MM.1S (cell line): Measurements from ENCODE around the gene OBSCN.

Experiments used
- DNase-seq: peaks from one replicate; pipeline ENCODE4 v3.0.0-alpha.2; 2015
- H2AFZ ChIP-seq: fragments of 300-600 bp; sonication (generic); 2 replicates; pipeline ENCODE4 v1.6.0; 2016; ENCODE audit warnings: antibody characterized with exemption, low read length
- H3F3A ChIP-seq: fragments of 300-600 bp; sonication (generic); 2 replicates; pipeline ENCODE4 v1.6.1; 2016; ENCODE audit warnings: mild to moderate bottlenecking, antibody characterized with exemption, low read length, moderate library complexity, mixed read lengths; ENCODE audit not compliant: insufficient read depth
- H3K27ac ChIP-seq: fragments of 300-600 bp; sonication (generic); 2 replicates; pipeline ENCODE4 v1.5.1; 2016; ENCODE audit warnings: mild to moderate bottlenecking, low read length
- H3K27me3 ChIP-seq: fragments of 300-600 bp; sonication (generic); replicated peaks from 2 replicates; pipeline ENCODE4 v1.6.0; 2016; ENCODE audit warnings: low read length; ENCODE audit not compliant: insufficient read depth
- H3K36me3 ChIP-seq: fragments of 300-600 bp; sonication (generic); replicated peaks from 2 replicates; pipeline ENCODE4 v1.6.1; 2016; ENCODE audit warnings: mild to moderate bottlenecking, low read length, mixed read lengths; ENCODE audit not compliant: insufficient read depth
- H3K4me1 ChIP-seq: fragments of 300-600 bp; sonication (generic); 2 replicates; pipeline ENCODE4 v1.6.1; 2016; ENCODE audit warnings: low read length, mixed read lengths
- H3K4me2 ChIP-seq: fragments of 300-600 bp; sonication (generic); 2 replicates; pipeline ENCODE4 v1.6.0; 2016; ENCODE audit warnings: low read depth, low read length
- H3K4me3 ChIP-seq: fragments of 300-600 bp; sonication (generic); 2 replicates; pipeline ENCODE4 v1.5.1; 2016; ENCODE audit warnings: low read length, mixed read lengths
- H3K79me2 ChIP-seq: fragments of 300-600 bp; sonication (generic); 2 replicates; pipeline ENCODE4 v1.6.1; 2016; ENCODE audit warnings: mixed run types, low read length, mixed read lengths
- H3K9ac ChIP-seq: fragments of 300-600 bp; sonication (generic); 2 replicates; pipeline ENCODE4 v1.6.1; 2016; ENCODE audit warnings: low read length, mixed read lengths
- H3K9me2 ChIP-seq: fragments of 300-600 bp; sonication (generic); replicated peaks from 2 replicates; pipeline ENCODE4 v1.6.1; 2016; ENCODE audit warnings: mild to moderate bottlenecking, low read length, mixed read lengths; ENCODE audit not compliant: insufficient read depth
- H3K9me3 ChIP-seq: fragments of 300-600 bp; sonication (generic); replicated peaks from 2 replicates; pipeline ENCODE4 v1.6.1; 2016; ENCODE audit warnings: mild to moderate bottlenecking, low read length, mixed read lengths; ENCODE audit not compliant: insufficient read depth
- H4K20me1 ChIP-seq: fragments of 300-600 bp; sonication (generic); 2 replicates; pipeline ENCODE4 v1.6.1; 2016; ENCODE audit warnings: mild to moderate bottlenecking, low read length, moderate library complexity, mixed read lengths; ENCODE audit not compliant: insufficient read depth
- EZH2 ChIP-seq: fragments of 300-600 bp; sonication (generic); optimal IDR thresholded peaks from 2 replicates; pipeline ENCODE3; 2017; ENCODE audit warnings: low read depth, mild to moderate bottlenecking, antibody characterized with exemption, low read length, mixed read lengths
- EZH2phosphoT487 ChIP-seq: fragments of 300-600 bp; sonication (generic); IDR thresholded peaks from 2 replicates; pipeline ENCODE4 v1.6.1; 2018; ENCODE audit warnings: antibody characterized with exemption, low read length
- TF ChIP-seq, protein P1 (sequence below): fragments of 300-600 bp; sonication (generic); IDR thresholded peaks from 2 replicates; pipeline ENCODE4 v1.5.1; 2016; ENCODE audit warnings: antibody characterized with exemption, low read length, mixed read lengths

The OBSCN gene

GRCh38 chr1:228299211-228299610, 91.4 kb downstream of the OBSCN start:
- Histone ChIP-seq H3K79me2 (no peaks in the 10 kb centered on the region), H3K4me3 (no peak overlapping the region), H3K27ac (no peak overlapping the region), H3K4me2 (no peak overlapping the region), H3K27me3 (no peaks in the 10 kb centered on the region), H3K9ac (no peak overlapping the region), H4K20me1 (no peaks in the 10 kb centered on the region), H3K9me2 (no peaks in the 10 kb centered on the region), H2AFZ (no peak overlapping the region), H3K36me3 (no peaks in the 10 kb centered on the region), H3F3A (no peaks in the 10 kb centered on the region), H3K9me3 (no peaks in the 10 kb centered on the region), H3K4me1 (no peaks in the 10 kb centered on the region)
- TF ChIP-seq, protein P1, sequence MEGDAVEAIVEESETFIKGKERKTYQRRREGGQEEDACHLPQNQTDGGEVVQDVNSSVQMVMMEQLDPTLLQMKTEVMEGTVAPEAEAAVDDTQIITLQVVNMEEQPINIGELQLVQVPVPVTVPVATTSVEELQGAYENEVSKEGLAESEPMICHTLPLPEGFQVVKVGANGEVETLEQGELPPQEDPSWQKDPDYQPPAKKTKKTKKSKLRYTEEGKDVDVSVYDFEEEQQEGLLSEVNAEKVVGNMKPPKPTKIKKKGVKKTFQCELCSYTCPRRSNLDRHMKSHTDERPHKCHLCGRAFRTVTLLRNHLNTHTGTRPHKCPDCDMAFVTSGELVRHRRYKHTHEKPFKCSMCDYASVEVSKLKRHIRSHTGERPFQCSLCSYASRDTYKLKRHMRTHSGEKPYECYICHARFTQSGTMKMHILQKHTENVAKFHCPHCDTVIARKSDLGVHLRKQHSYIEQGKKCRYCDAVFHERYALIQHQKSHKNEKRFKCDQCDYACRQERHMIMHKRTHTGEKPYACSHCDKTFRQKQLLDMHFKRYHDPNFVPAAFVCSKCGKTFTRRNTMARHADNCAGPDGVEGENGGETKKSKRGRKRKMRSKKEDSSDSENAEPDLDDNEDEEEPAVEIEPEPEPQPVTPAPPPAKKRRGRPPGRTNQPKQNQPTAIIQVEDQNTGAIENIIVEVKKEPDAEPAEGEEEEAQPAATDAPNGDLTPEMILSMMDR: no peak
- TF ChIP-seq EZH2: no peak
- TF ChIP-seq EZH2phosphoT487: no peak
- no peak for DNase-seq

DNA sequence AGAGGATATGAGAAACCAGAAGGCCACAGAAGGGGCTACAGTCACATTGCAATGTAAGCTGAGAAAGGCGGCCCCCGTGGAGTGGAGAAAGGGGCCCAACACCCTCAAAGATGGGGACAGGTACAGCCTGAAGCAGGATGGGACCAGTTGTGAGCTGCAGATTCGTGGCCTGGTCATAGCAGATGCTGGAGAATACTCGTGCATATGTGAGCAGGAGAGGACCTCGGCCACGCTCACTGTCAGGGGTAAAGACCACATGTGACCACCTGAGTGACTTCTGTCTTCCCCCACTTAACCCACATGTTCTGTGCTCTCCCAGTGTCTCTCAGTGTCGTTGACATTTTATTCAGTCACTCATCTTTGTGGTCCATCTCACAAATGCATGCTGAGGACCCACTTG, 92.1 kb downstream of the OBSCN start:
- no peaks in the 10 kb centered on the region for H3K9me3 ChIP-seq
- H3K4me1 ChIP-seq: no peaks in the 10 kb centered on the region
- no peak overlapping the region for H3K27ac ChIP-seq
- no peaks in the 10 kb centered on the region for H4K20me1 ChIP-seq
- H3K9ac ChIP-seq: no peak overlapping the region
- no peak for TF ChIP-seq EZH2
- TF ChIP-seq, protein P1: no peak
- TF ChIP-seq EZH2phosphoT487: no peak
- no peak for DNase-seq
- no peak overlapping the region for H3K4me2 ChIP-seq
- H2AFZ ChIP-seq: no peak overlapping the region
- no peaks in the 10 kb centered on the region for H3K79me2 ChIP-seq
- H3K27me3 ChIP-seq: no peaks in the 10 kb centered on the region
- no peaks in the 10 kb centered on the region for H3K9me2 ChIP-seq
- no peaks in the 10 kb centered on the region for H3F3A ChIP-seq
- no peak overlapping the region for H3K4me3 ChIP-seq
- no peaks in the 10 kb centered on the region for H3K36me3 ChIP-seq

DNA sequence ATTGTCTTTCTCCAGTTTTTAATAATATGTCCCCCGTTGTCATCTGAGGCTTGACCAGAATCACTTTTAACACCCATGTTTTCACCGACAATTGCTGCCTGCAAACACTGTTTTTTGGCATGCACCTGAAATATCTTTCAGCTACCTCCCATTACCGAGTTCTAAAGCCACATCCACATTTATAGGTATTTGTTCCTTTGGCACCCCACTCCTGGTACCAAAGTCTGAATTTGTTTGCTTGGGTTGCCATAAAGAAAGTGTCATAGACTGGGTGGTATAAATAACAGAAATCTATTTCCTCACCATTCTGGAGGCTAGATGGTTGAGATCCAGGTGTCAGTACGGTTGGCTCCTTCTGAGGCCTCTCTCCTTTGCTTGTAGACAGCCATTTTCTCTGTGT, 94.2 kb downstream of the OBSCN start:
- no peaks in the 10 kb centered on the region for H3K4me1 ChIP-seq
- no peaks in the 10 kb centered on the region for H3K27me3 ChIP-seq
- H3F3A ChIP-seq: no peaks in the 10 kb centered on the region
- H3K79me2 ChIP-seq: no peaks in the 10 kb centered on the region
- H3K27ac ChIP-seq: no peak overlapping the region
- H4K20me1 ChIP-seq: no peaks in the 10 kb centered on the region
- H3K4me3 ChIP-seq: no peak overlapping the region
- no peak overlapping the region for H2AFZ ChIP-seq
- H3K36me3 ChIP-seq: no peaks in the 10 kb centered on the region
- H3K9me3 ChIP-seq: no peaks in the 10 kb centered on the region
- DNase-seq: no peak
- no peak overlapping the region for H3K9ac ChIP-seq
- no peaks in the 10 kb centered on the region for H3K9me2 ChIP-seq
- TF ChIP-seq, protein P1: no peak
- TF ChIP-seq EZH2 (no peak), EZH2phosphoT487 (no peak)
- H3K4me2 ChIP-seq: no peak overlapping the region

DNA sequence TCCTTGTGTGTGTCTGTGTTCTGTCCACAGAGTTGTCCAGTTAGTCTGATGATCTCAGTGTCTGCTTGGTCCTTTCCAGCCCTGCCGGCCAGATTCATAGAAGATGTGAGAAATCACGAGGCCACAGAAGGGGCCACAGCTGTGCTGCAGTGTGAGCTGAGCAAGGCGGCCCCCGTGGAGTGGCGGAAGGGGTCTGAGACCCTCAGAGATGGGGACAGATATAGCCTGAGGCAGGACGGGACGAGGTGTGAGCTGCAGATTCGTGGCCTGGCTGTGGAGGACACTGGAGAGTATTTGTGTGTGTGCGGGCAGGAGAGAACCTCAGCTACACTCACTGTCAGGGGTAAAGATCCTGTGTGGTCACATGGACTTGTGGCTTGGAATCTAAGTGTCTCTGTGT, 95.8 kb downstream of the OBSCN start:
- H3K9ac ChIP-seq: no peak overlapping the region
- no peaks in the 10 kb centered on the region for H3K9me3 ChIP-seq
- no peaks in the 10 kb centered on the region for H4K20me1 ChIP-seq
- no peak overlapping the region for H3K4me2 ChIP-seq
- no peaks in the 10 kb centered on the region for H3K9me2 ChIP-seq
- no peak overlapping the region for H3K4me3 ChIP-seq
- H3K4me1 ChIP-seq: no peaks in the 10 kb centered on the region
- TF ChIP-seq EZH2phosphoT487 (no peak), EZH2 (no peak)
- TF ChIP-seq, protein P1: no peak
- no peak overlapping the region for H2AFZ ChIP-seq
- H3K79me2 ChIP-seq: no peaks in the 10 kb centered on the region
- no peak overlapping the region for H3K27ac ChIP-seq
- H3K27me3 ChIP-seq: no peaks in the 10 kb centered on the region
- no peaks in the 10 kb centered on the region for H3K36me3 ChIP-seq
- DNase-seq: no peak
- no peaks in the 10 kb centered on the region for H3F3A ChIP-seq
